Measurements from ENCODE around the gene FAM222B. TPM values are rescaled to one million over a fixed set of nuclear protein-coding genes. Genes with fewer than 3 reads are reported as not detected.
"Not testable (repeated sequence)": the region's sequence is repeated elsewhere in the genome, so short reads cannot be mapped to it uniquely, and the experiment has no call there.

FAM222B gene
- total RNA-seq, 1 donor from 2014 or later: 13.3 TPM

GRCh38 chr17:28729950-28730330, 112.7 kb downstream of the FAM222B start:
- no peak for DNase-seq (ENCODE audit: low read depth)

GRCh38 chr17:28728364-28729200, 114.0 kb downstream of the FAM222B start, which contains the start of gene NEK8:
Gene NEK8, plus strand, starts transcription at chr17:28728788. Its CDS starts 26 bp downstream, at chr17:28728814.
- DNase-seq (ENCODE audit: low read depth): peak; percentile 94

- peak; percentile 96 for DNase-seq (ENCODE audit: low read depth)
These were observed 115.7 kb downstream of the FAM222B start for GRCh38 chr17:28726627-28727491.

DNA sequence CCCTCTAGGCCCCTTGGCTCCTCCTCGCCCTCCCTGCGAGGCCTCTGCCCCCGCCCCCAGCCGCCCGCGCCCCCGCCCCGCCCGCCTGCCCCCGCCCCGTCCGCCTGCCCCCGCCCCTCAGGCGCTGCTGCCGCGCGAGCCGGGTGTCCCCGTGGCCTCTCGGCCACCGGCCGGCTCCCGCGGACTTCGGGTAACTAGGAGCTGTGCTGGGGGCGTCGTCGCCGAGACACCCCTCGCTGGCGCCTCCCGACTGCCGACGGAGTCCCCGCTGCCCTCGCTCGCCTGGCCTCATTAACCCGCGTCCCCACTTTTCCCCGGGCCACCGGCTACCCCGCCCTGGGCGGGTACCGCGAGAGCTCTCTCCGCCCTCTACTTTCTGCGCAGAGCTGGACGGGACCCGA, 116.4 kb downstream of the FAM222B start, which contains the start of gene TLCD1:
Gene TLCD1, minus strand, starts transcription at position 8 of the 401 bp plus-strand sequence. CDS start 136 bp downstream, outside the sequence.
- peak; percentile 81 for DNase-seq (ENCODE audit: low read depth)

GRCh38 chr17:28725660-28726225, 116.8 kb downstream of the FAM222B start:
- DNase-seq (ENCODE audit: low read depth): peak; percentile 58

DNA sequence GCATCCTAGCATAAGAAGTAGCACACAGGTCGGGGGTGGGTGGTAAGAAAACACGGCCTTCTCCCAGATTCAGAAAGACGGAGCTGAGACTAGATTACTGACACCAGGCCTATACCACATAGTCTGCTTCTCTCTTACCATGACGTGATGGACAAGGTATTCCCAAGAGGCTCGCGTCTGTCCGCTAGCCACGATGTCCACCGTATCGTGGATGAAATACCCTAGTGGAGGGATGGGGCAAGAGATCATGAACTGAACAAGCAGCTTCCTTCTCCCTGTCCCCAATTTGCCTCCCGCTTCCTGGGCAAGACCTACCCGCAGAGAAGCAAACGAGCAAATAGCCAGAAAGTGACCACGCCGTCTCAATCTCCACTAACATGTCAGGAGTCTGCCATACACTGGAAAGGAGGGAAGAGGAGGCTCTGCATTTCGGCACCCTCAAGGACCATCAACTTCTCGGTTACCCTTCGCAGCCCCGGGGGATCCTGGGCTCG, 117.4 kb downstream of the FAM222B start:
- DNase-seq (ENCODE audit: low read depth): peak; percentile 53

GRCh38 chr17:28724500-28725165, 118.0 kb downstream of the FAM222B start:
- no peak for DNase-seq (ENCODE audit: low read depth)

GRCh38 chr17:28723836-28724499, 118.6 kb downstream of the FAM222B start:
- not testable (repeated sequence) for DNase-seq (ENCODE audit: low read depth)

- DNase-seq (ENCODE audit: low read depth): no peak
These were observed 119.3 kb downstream of the FAM222B start for GRCh38 chr17:28723159-28723835.

DNA sequence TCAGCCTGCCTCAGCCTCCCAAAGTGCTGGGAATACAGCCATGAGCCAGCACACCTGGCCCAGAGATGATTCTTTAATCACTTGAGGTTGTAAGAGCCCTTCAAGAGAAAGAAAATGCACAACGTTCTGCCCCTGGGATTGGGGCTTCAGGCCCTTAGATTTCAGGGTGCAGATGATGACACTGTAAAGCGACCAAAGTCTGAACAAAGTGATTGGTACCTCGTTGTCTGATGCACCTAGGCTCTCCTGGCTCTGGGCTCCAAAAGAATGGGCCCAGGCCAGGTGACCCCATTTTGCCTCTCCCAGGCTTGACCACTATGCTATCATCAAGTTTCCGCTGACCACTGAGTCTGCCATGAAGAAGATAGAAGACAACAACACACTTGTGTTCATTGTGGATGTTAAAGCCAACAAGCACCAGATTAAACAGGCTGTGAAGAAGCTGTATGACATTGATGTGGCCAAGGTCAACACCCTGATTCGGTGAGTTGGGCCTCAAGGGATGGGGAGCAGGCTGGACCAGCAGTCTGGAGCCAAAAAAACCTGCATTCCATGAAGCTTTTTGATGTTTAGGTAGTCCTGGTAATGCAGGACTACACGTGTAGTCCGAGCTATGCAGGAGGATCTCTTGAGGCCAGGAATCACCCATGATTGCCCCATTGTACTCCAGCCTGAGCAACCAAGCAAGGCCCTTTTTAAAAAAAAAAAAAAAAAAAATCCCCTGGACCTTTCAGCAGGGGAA, 120.0 kb downstream of the FAM222B start:
- DNase-seq (ENCODE audit: low read depth): no peak

GRCh38 chr17:28720997-28721329, 121.6 kb downstream of the FAM222B start:
- DNase-seq (ENCODE audit: low read depth): not testable (repeated sequence)

DNA sequence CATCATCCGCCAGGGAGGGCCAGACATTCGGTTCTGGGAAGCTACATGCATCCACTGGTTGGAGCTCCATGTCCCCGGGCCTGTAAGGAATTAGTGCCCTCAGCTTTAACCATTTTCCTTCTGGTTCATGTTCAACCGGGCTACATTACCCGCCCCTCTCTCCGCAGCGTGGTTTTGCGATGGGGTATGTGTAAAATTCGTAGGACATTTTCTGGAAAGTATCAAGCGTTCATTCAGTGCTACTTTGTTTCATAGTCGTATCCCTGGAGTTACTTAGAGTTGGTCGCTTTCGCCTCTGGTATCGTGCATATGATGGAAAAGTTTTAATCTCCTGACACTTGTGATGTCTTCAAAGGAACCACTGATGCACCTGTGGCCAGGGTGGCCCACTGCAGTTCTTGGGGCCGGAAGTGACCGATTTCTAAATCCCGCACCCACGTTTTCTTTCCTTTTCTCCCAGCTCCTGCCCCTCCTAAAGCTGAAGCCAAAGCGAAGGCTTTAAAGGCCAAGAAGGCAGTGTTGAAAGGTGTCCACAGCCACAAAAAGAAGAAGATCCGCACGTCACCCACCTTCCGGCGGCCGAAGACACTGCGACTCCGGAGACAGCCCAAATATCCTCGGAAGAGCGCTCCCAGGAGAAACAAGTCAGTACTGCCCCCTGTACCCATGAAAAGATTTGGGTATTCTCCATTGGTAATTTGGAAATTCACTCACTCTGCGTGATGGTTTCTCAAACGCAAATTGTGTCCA, 122.2 kb downstream of the FAM222B start:
- no peak for DNase-seq (ENCODE audit: low read depth)

DNA sequence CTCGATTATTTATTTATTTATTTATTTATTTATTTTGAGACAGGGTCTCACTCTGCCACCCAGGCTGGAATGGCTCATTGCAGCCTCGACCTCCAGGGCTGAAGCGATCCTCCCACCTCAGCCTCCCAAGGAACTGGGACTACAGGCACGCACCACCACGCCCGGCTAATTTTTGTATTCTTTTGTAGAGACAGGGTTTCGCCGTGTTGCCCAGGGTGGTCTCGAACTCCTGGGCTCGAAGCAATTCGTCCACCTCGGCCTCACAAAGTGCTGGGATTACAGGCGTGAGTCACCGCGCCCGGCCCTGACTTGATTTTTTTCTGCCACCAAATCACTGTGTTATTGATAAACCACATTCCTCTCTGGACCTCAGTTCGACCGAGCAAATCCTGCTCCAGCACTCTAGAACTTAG, 123.6 kb downstream of the FAM222B start:
- no peak for DNase-seq (ENCODE audit: low read depth)

DNA sequence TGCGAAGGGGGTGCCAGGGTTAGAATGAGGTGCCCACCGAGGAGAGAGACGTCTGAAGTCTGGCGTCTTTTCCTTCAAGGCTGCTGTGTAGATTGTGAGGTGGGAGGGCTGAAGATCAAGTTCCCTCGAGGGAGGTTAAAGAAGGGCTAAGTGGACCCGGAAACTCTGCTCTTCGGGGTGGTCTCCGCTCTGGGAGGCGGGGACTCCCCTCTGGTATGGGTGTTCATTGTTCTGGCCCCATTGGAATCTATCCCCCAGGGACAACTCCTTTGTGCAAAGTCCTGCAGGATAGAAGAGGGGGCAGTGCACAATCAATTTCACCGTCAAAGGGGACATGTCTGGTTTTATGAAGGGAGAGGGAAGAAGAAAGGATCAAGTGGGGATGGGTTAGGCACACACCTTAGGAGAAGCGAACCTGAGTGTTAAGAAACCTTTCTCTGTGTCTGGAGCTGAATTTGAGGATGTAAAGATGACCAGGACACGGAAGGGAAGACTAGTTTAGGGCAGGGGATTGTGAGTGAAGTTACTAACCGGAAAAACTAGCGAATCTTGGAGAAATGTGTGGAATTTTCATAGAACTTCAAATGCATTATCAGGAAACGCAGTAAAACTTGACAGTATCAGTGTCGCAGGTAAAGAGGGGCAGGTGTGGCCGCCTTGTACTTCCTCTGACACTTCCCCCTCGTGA, 124.1 kb downstream of the FAM222B start:
- no peak for DNase-seq (ENCODE audit: low read depth)

- peak; percentile 90 for DNase-seq (ENCODE audit: low read depth)
These were observed 124.8 kb downstream of the FAM222B start, which contains the start of gene RAB34 for GRCh38 chr17:28717578-28718332. Gene RAB34, minus strand, starts transcription at chr17:28717868. Its CDS starts 602 bp downstream, at chr17:28717266.

GRCh38 chr17:28716740-28717577, 125.6 kb downstream of the FAM222B start:
- DNase-seq (ENCODE audit: low read depth): peak; percentile 34
